Suprapubic skin (tissue), 4 donors: ENCODE results near the gene BMPR1B.

Source experiments
- POLR2A ChIP-seq, 2 donors: fragments of 450-650 bp; IDR thresholded peaks; one replicate each; pipeline ENCODE4 v1.6.1; 2017; ENCODE audit warnings: antibody characterized with exemption in 2 of 2, mild to moderate bottlenecking in 2 of 2, moderate library complexity in 2 of 2
- POLR2AphosphoS5 ChIP-seq, 3 donors: sonication (generic); formaldehyde crosslinking; IDR thresholded peaks; one replicate each; pipeline ENCODE4 v1.6.1; 2017; ENCODE audit warnings: antibody characterized with exemption in 3 of 3
- TF ChIP-seq, protein P1 (sequence below), 2 donors: fragments of 200-600 bp in 1 of 2; fragments of 450-650 bp in 1 of 2; sonication (generic) in 1 of 2; IDR thresholded peaks; one replicate each; pipeline ENCODE4 v1.5.1; 2016 to 2019; ENCODE audit warnings: antibody characterized with exemption in 2 of 2, mild to moderate bottlenecking in 1 of 2, moderate library complexity in 1 of 2

DNA sequence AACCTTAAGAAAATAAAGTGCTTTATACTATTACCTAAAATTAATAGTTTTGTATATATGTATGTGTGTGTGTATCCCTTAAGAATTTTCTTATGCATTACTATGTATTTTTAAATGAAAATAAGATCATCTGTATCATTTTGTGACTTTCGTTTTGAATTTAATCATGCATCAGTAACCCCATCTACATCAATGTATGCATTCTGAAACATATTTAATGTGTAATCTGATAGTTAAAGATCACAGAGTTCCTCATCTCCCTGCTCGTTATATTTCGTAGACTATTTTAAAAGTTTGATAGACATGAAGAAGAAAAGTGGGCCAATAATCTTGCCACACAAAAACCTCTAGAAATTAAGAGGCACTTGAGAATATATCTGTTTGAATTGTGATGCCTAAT, 7.4 kb downstream of the BMPR1B start:
- TF ChIP-seq, protein P1, sequence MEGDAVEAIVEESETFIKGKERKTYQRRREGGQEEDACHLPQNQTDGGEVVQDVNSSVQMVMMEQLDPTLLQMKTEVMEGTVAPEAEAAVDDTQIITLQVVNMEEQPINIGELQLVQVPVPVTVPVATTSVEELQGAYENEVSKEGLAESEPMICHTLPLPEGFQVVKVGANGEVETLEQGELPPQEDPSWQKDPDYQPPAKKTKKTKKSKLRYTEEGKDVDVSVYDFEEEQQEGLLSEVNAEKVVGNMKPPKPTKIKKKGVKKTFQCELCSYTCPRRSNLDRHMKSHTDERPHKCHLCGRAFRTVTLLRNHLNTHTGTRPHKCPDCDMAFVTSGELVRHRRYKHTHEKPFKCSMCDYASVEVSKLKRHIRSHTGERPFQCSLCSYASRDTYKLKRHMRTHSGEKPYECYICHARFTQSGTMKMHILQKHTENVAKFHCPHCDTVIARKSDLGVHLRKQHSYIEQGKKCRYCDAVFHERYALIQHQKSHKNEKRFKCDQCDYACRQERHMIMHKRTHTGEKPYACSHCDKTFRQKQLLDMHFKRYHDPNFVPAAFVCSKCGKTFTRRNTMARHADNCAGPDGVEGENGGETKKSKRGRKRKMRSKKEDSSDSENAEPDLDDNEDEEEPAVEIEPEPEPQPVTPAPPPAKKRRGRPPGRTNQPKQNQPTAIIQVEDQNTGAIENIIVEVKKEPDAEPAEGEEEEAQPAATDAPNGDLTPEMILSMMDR (IDR thresholded peaks at IDR 0.05) = no peak
- no peak for TF ChIP-seq POLR2AphosphoS5 (IDR thresholded peaks at IDR 0.05)
- TF ChIP-seq POLR2A (IDR thresholded peaks at IDR 0.05) = no peak
